Gastroesophageal sphincter (tissue), 3 donors: ENCODE data around the gene LACC1.

Source experiments
- POLR2A ChIP-seq, 2 donors: fragments of 450-650 bp; IDR thresholded peaks; one replicate each; pipeline ENCODE4 v1.6.1; 2017; ENCODE audit warnings: antibody characterized with exemption in 2 of 2, mild to moderate bottlenecking in 2 of 2, moderate library complexity in 1 of 2
- TF ChIP-seq, protein P1 (sequence below), 4 experiments: fragments of 200-600 bp in 2 of 4; fragments of 450-650 bp in 2 of 4; sonication (generic) in 1 of 4; IDR thresholded peaks; one replicate each; pipeline ENCODE4 v1.5.1; 2017 to 2019; ENCODE audit warnings: antibody characterized with exemption in 4 of 4, mild to moderate bottlenecking in 2 of 4, moderate library complexity in 2 of 4

DNA sequence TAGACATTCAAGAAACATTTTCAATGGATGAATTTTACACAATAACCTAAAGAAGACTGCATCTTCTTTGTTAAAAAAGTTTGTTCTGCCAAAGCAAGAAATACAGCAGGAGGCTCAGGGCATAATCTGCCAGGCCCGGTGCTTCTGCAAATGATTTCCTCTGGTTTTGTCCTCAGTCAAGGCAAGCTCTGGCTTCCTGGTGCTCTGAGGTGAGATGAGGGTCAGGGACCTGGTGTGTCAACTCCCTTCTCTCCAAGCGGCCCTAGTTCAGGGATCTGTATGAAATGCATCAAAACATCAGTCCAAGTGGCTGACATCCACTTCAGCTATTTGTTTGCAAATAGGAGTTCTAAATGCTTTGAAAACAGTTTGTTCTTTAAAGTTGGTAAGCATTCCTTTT, 31.6 kb downstream of the LACC1 start:
- TF ChIP-seq, protein P1, sequence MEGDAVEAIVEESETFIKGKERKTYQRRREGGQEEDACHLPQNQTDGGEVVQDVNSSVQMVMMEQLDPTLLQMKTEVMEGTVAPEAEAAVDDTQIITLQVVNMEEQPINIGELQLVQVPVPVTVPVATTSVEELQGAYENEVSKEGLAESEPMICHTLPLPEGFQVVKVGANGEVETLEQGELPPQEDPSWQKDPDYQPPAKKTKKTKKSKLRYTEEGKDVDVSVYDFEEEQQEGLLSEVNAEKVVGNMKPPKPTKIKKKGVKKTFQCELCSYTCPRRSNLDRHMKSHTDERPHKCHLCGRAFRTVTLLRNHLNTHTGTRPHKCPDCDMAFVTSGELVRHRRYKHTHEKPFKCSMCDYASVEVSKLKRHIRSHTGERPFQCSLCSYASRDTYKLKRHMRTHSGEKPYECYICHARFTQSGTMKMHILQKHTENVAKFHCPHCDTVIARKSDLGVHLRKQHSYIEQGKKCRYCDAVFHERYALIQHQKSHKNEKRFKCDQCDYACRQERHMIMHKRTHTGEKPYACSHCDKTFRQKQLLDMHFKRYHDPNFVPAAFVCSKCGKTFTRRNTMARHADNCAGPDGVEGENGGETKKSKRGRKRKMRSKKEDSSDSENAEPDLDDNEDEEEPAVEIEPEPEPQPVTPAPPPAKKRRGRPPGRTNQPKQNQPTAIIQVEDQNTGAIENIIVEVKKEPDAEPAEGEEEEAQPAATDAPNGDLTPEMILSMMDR (IDR thresholded peaks at IDR 0.05) = no peak
- TF ChIP-seq POLR2A (IDR thresholded peaks at IDR 0.05) = no peak
